Fibroblast of skin of left biceps (primary cell): Measurements from ENCODE around the gene HS3ST1.
"Not testable (repeated sequence)": the region's sequence is repeated elsewhere in the genome, so short reads cannot be mapped to it uniquely, and the experiment has no call there.

ENCODE experiments used
- DNase-seq, 2 experiments: peaks; one replicate each; pipeline ENCODE4 v3.0.0-alpha.2; 2013; ENCODE audit warnings: low read depth in 2 of 2

The HS3ST1 gene

GRCh38 chr4:11402192-11402591 is 26.5 kb downstream of the HS3ST1 start:
- DNase-seq: no peak

GRCh38 chr4:11399461-11399971 is 29.2 kb downstream of the HS3ST1 start:
- no peak for DNase-seq

GRCh38 chr4:11397819-11398610 is 30.7 kb downstream of the HS3ST1 start:
- no peak for DNase-seq

GRCh38 chr4:11397146-11397545 is 31.5 kb downstream of the HS3ST1 start:
- no peak for DNase-seq

GRCh38 chr4:11393551-11393950 is 35.1 kb downstream of the HS3ST1 start:
- DNase-seq: no peak

- DNase-seq: not testable (repeated sequence)
These were observed 44.6 kb downstream of the HS3ST1 start for GRCh38 chr4:11384072-11384471.

GRCh38 chr4:11376571-11376970 is 52.1 kb downstream of the HS3ST1 start:
- DNase-seq: no peak

- DNase-seq: no peak
These were observed 52.5 kb downstream of the HS3ST1 start for GRCh38 chr4:11376146-11376545.

- no peak for DNase-seq
These were observed 60.0 kb downstream of the HS3ST1 start for GRCh38 chr4:11368701-11369115.

GRCh38 chr4:11367371-11367770 is 61.3 kb downstream of the HS3ST1 start:
- DNase-seq: no peak

GRCh38 chr4:11366859-11367258 is 61.8 kb downstream of the HS3ST1 start:
- no peak for DNase-seq

- DNase-seq: no peak
These were observed 63.7 kb downstream of the HS3ST1 start for GRCh38 chr4:11365039-11365438.

- DNase-seq: no peak
These were observed 69.1 kb downstream of the HS3ST1 start for GRCh38 chr4:11359591-11359990.

GRCh38 chr4:11355226-11355625 is 73.5 kb downstream of the HS3ST1 start:
- DNase-seq: no peak

GRCh38 chr4:11354531-11354930 is 74.2 kb downstream of the HS3ST1 start:
- no peak for DNase-seq

GRCh38 chr4:11348449-11349088 is 80.1 kb downstream of the HS3ST1 start:
- DNase-seq: no peak

- DNase-seq: no peak
These were observed 83.8 kb downstream of the HS3ST1 start for GRCh38 chr4:11344916-11345315.

GRCh38 chr4:11343536-11343935 is 85.2 kb downstream of the HS3ST1 start:
- no peak for DNase-seq
